Keratinocyte (primary cell): Measurements from ENCODE around the gene DLGAP1. TPM values are rescaled to one million over a fixed set of nuclear protein-coding genes. Genes with fewer than 3 reads are reported as not detected.

Experiments used
- DNase-seq: peaks from one replicate; pipeline ENCODE4 v3.0.0-alpha.2; 2011; ENCODE audit warnings: low read depth, missing footprints, low spot score
- FAIRE-seq: peaks from 2 replicates; lab custom pipeline; 2011; peaks lifted over from hg19 to GRCh38; lab: Jason Lieb, UNC
- H2AFZ ChIP-seq: 2 replicates; pipeline ENCODE4 v1.6.0; 2012; ENCODE audit warnings: low read length, control low read depth, inconsistent platforms; ENCODE audit not compliant: control insufficient read depth
- H3K27ac ChIP-seq: 2 replicates; pipeline ENCODE4 v1.5.1; 2011; ENCODE audit warnings: low read length; ENCODE audit not compliant: control insufficient read depth, insufficient read depth
- H3K27me3 ChIP-seq: 3 replicates; pipeline ENCODE4 v1.6.0; 2011; ENCODE audit warnings: low read length; ENCODE audit not compliant: control insufficient read depth, insufficient read depth; ENCODE audit errors: extremely low read depth
- H3K36me3 ChIP-seq, 2 experiments: 2 replicates in 1 of 2; 3 replicates in 1 of 2; pipeline ENCODE4 v1.5.1; 2011; ENCODE audit warnings: low read length in 2 of 2, mild to moderate bottlenecking in 1 of 2; ENCODE audit not compliant: control insufficient read depth in 2 of 2, insufficient read depth in 2 of 2; ENCODE audit errors: extremely low read depth in 1 of 2
- H3K4me1 ChIP-seq: 3 replicates; pipeline ENCODE4 v1.5.1; 2011; ENCODE audit warnings: low read length; ENCODE audit not compliant: control insufficient read depth, insufficient read depth; ENCODE audit errors: extremely low read depth
- H3K4me2 ChIP-seq: 3 replicates; pipeline ENCODE4 v1.6.0; 2011; ENCODE audit warnings: low read depth, low read length; ENCODE audit not compliant: control insufficient read depth, insufficient read depth; ENCODE audit errors: extremely low read depth
- H3K4me3 ChIP-seq, 3 experiments: fragments of 200-600 bp in 1 of 3; sonication (generic) in 1 of 3; 2 replicates in 2 of 3; 3 replicates in 1 of 3; pipeline ENCODE4 v1.5.1; 2011 to 2016; ENCODE audit warnings: low read length in 3 of 3, mild to moderate bottlenecking in 3 of 3, control low read depth in 2 of 3, inconsistent platforms in 1 of 3, low read depth in 1 of 3, mixed read lengths in 1 of 3, mixed run types in 1 of 3, moderate library complexity in 1 of 3; ENCODE audit not compliant: control insufficient read depth in 2 of 3, insufficient read depth in 2 of 3; ENCODE audit errors: extremely low read depth in 1 of 3
- H3K79me2 ChIP-seq: 2 replicates; pipeline ENCODE4 v1.6.0; 2012; ENCODE audit warnings: low read length; ENCODE audit not compliant: control insufficient read depth, insufficient read depth
- H3K9ac ChIP-seq: 3 replicates; pipeline ENCODE4 v1.6.0; 2011; ENCODE audit warnings: low read length; ENCODE audit not compliant: control insufficient read depth, insufficient read depth; ENCODE audit errors: extremely low read depth
- H3K9me1 ChIP-seq: 3 replicates; pipeline ENCODE4 v1.6.0; 2011; ENCODE audit warnings: low read length; ENCODE audit not compliant: control insufficient read depth, insufficient read depth; ENCODE audit errors: extremely low read depth
- H3K9me3 ChIP-seq: 2 replicates; pipeline ENCODE4 v1.5.1; 2012; ENCODE audit warnings: low read depth, low read length; ENCODE audit not compliant: control insufficient read depth
- H4K20me1 ChIP-seq: 3 replicates; pipeline ENCODE4 v1.6.0; 2011; ENCODE audit warnings: low read length; ENCODE audit not compliant: control insufficient read depth, insufficient read depth; ENCODE audit errors: extremely low read depth
- CTCF ChIP-seq, 3 experiments: IDR thresholded peaks in 1 of 3; conservative IDR thresholded peaks in 1 of 3; optimal IDR thresholded peaks in 1 of 3; 2 replicates in 2 of 3; 3 replicates in 1 of 3; pipeline versions ENCODE3 to v1.5.1; 2011; ENCODE audit warnings: low read length in 3 of 3, mild to moderate bottlenecking in 3 of 3, moderate library complexity in 2 of 3, control low read depth in 1 of 3, inconsistent platforms in 1 of 3; ENCODE audit not compliant: insufficient read depth in 2 of 3; ENCODE audit errors: extremely low read depth in 1 of 3
- EZH2 ChIP-seq: IDR thresholded peaks from one replicate; pipeline ENCODE4 v1.6.1; 2012; ENCODE audit warnings: inconsistent platforms, mild to moderate bottlenecking, low read length, moderate library complexity
- dilution Hi-C: fragments of 300-500 bp; cut with MboI; formaldehyde crosslinking; loops from one replicate; pipeline ENCODE4 v1.7.0; 2020; ENCODE audit warnings: low sequenced_read_pairs; ENCODE audit not compliant: extremely low pct_ligation_motif_present
- polyA plus RNA-seq, 5 experiments: library from polyadenylated mRNA; depleted of rRNA in 3 of 5; stranded (reverse) in 3 of 5; stranded (forward) in 1 of 5; unstranded in 1 of 5; fragments of >200 nt; gene quantifications; 1 replicate in 1 of 5; 2 replicates in 3 of 5; 3 replicates in 1 of 5; pipeline versions ENCODE4 v1.2.1 to v1.2.3, GENCODE V29; 2011 to 2012; ENCODE audit warnings: missing spikeins in 2 of 5, low read depth in 1 of 5, low replicate concordance in 1 of 5

The DLGAP1 gene
- polyA plus RNA-seq, 1 donor (not counting 4 experiments of a cell fraction or from before 2014, with no cell fraction given), result not detected

GRCh38 chr18:3806656-3807055, 648.5 kb downstream of the DLGAP1 start:
- H3K9me3 ChIP-seq, result no peaks in the 10 kb centered on the region

GRCh38 chr18:3804336-3804735, 650.8 kb downstream of the DLGAP1 start:
- DNase-seq (no peak), FAIRE-seq (no peak)
- H3K27ac ChIP-seq, result no peak overlapping the region

More at GRCh38 chr18:3806656-3807055, 648.5 kb downstream of the DLGAP1 start:
- Histone ChIP-seq H3K9me1 (no peaks in the 10 kb centered on the region), H3K36me3 (no peaks in the 10 kb centered on the region), H3K9ac (no peak overlapping the region), H3K4me1 (no peaks in the 10 kb centered on the region), H3K27ac (no peak overlapping the region), H3K4me2 (no peak overlapping the region), H3K4me3 (no peak overlapping the region), H3K27me3 (no peaks in the 10 kb centered on the region), H4K20me1 (no peaks in the 10 kb centered on the region), H3K79me2 (no peaks in the 10 kb centered on the region), H2AFZ (no peak overlapping the region)
- dilution Hi-C loops, result no loop called here
- TF ChIP-seq EZH2 (no peak), CTCF (optimal IDR thresholded peaks at IDR 0.05 in 1 of 3, IDR thresholded peaks at IDR 0.05 in 1 of 3, conservative IDR thresholded peaks at IDR 0.05 in 1 of 3; ENCODE audit: extremely low read depth in 1 of 3, insufficient read depth in 2 of 3, low read length in 3 of 3) (no peak)
- FAIRE-seq (no peak), DNase-seq (no peak)

More at GRCh38 chr18:3804336-3804735, 650.8 kb downstream of the DLGAP1 start:
- H3K4me3 ChIP-seq, result no peak overlapping the region
- H3K36me3 ChIP-seq, result no peaks in the 10 kb centered on the region
- no peaks in the 10 kb centered on the region for H3K9me1 ChIP-seq
- no peaks in the 10 kb centered on the region for H3K27me3 ChIP-seq
- H3K9ac ChIP-seq, result no peak overlapping the region
- no peaks in the 10 kb centered on the region for H3K79me2 ChIP-seq
- no peak overlapping the region for H3K4me2 ChIP-seq
- no peak overlapping the region for H2AFZ ChIP-seq
- dilution Hi-C loops, result no loop called here
- H3K9me3 ChIP-seq, result no peaks in the 10 kb centered on the region
- no peaks in the 10 kb centered on the region for H3K4me1 ChIP-seq
- H4K20me1 ChIP-seq, result no peaks in the 10 kb centered on the region
- TF ChIP-seq EZH2 (no peak), CTCF (optimal IDR thresholded peaks at IDR 0.05 in 1 of 3, IDR thresholded peaks at IDR 0.05 in 1 of 3, conservative IDR thresholded peaks at IDR 0.05 in 1 of 3; ENCODE audit: extremely low read depth in 1 of 3, insufficient read depth in 2 of 3, low read length in 3 of 3) (no peak)
